Calu3 (cell line): ENCODE measurements around the gene IZUMO4. TPM values are rescaled to one million over a fixed set of nuclear protein-coding genes. Genes with fewer than 3 reads are reported as not detected.
A peak's percentile ranks its signal among the peaks of the same experiment; 100 is the strongest.

Source experiments
- BruUV-seq: library from RNA; stranded (reverse); fragments of 400-500 nt; replicated peaks from 2 replicates; lab custom pipeline; 2021; lab: Mats Ljungman, UMichigan
- CTCF ChIA-PET: fragments of 300-600 bp; sonication (Branson Sonifier 250); formaldehyde crosslinking; loops from one replicate; lab custom pipeline; 2022; ENCODE audit warnings: antibody characterized with exemption; lab: Charles Lee
- DNase-seq: peaks from one replicate; pipeline ENCODE4 v3.0.0; 2022
- H3K27ac Mint-ChIP-seq: one replicate; pipeline ENCODE4 v1.8.0; 2022; ENCODE audit warnings: mixed read lengths; ENCODE audit not compliant: unreplicated experiment
- H3K27me3 Mint-ChIP-seq: one replicate; pipeline ENCODE4 v1.8.0; 2022; ENCODE audit warnings: mixed read lengths; ENCODE audit not compliant: unreplicated experiment
- H3K36me3 Mint-ChIP-seq: one replicate; pipeline ENCODE4 v1.8.0; 2022; ENCODE audit warnings: mild to moderate bottlenecking, moderate library complexity, mixed read lengths; ENCODE audit not compliant: insufficient read depth, unreplicated experiment
- H3K4me1 Mint-ChIP-seq: one replicate; pipeline ENCODE4 v1.8.0; 2022; ENCODE audit warnings: mild to moderate bottlenecking, low read depth, mixed read lengths; ENCODE audit not compliant: unreplicated experiment
- H3K4me3 Mint-ChIP-seq: one replicate; pipeline ENCODE4 v1.8.0; 2022; ENCODE audit warnings: mild to moderate bottlenecking, low read depth, moderate library complexity, mixed read lengths; ENCODE audit not compliant: unreplicated experiment
- H3K9me3 Mint-ChIP-seq: one replicate; pipeline ENCODE4 v1.8.0; 2022; ENCODE audit warnings: low read depth, mixed read lengths; ENCODE audit not compliant: unreplicated experiment
- CTCF ChIP-seq: fragments of 200-600 bp; IDR thresholded peaks from one replicate; pipeline ENCODE4 v1.8.0; 2022; ENCODE audit warnings: antibody characterized with exemption; ENCODE audit not compliant: unreplicated experiment
- intact Hi-C: fragments of 100-400 bp; cut with micrococcal nuclease; formaldehyde crosslinking; loops from one replicate; pipeline ENCODE4 v1.10.0; 2022; ENCODE audit not compliant: unreplicated experiment
- total RNA-seq: library from RNA; stranded (reverse); gene quantifications from 2 replicates; pipeline ENCODE4 v1.2.3, GENCODE V29; 2022

IZUMO4 gene
- total RNA-seq, 1 experiment from 2014 or later: 2.7 TPM

- Mint-ChIP-seq H3K4me3 (no peak overlapping the region), H3K9me3 (no peaks in the 10 kb centered on the region), H3K27ac (no peak overlapping the region), H3K27me3 (no peaks in the 10 kb centered on the region), H3K4me1 (no peaks in the 10 kb centered on the region), H3K36me3 (peaks cover 17% of the 10 kb centered on the region)
- CTCF ChIA-PET: no interaction called here
- DNase-seq: no peak
- intact Hi-C loops: no loop called here
- no peak for TF ChIP-seq CTCF
- TSS peak; percentile 49 for BruUV-seq
These were observed 25.6 kb upstream of the IZUMO4 start for GRCh38 chr19:2070986-2071673.

GRCh38 chr19:2072757-2073551 is 23.8 kb upstream of the IZUMO4 start:
- Mint-ChIP-seq H3K4me1 (no peaks in the 10 kb centered on the region), H3K27ac (no peak overlapping the region), H3K4me3 (no peak overlapping the region), H3K27me3 (no peaks in the 10 kb centered on the region), H3K9me3 (no peaks in the 10 kb centered on the region), H3K36me3 (peaks cover 17% of the 10 kb centered on the region)
- DNase-seq: no peak
- no TSS peak for BruUV-seq
- CTCF ChIA-PET: no interaction called here
- no peak for TF ChIP-seq CTCF
- intact Hi-C loops: no loop called here

DNA sequence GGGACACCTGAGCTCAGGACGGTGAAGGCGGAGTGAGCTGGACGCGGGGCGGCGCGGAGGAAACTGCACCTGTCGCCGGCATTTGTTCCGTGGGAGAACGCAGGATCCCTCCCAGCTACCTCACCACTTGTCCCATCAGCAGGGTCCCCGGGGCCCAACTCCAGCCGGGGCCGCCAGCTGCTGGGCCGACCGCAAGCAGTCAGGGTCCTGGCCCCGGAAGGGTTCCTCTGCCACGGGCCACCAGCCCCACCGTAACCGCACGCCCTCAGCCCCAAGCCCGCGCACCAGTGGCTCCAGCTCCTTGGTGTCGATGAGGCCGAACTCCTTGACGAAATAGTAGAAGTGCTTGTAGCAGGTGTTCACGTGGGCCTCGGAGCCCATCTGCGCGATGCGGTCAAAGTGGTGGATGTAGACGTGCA is 20.2 kb upstream of the IZUMO4 start:
- no TSS peak for BruUV-seq
- H3K27ac Mint-ChIP-seq: no peak overlapping the region
- CTCF ChIA-PET: no interaction called here
- peaks cover 10% of the 10 kb centered on the region for H3K36me3 Mint-ChIP-seq
- H3K9me3 Mint-ChIP-seq: no peaks in the 10 kb centered on the region
- intact Hi-C loops: no loop called here
- DNase-seq: no peak
- no peak overlapping the region for H3K4me3 Mint-ChIP-seq
- no peaks in the 10 kb centered on the region for H3K4me1 Mint-ChIP-seq
- H3K27me3 Mint-ChIP-seq: no peaks in the 10 kb centered on the region
- TF ChIP-seq CTCF: no peak

DNA sequence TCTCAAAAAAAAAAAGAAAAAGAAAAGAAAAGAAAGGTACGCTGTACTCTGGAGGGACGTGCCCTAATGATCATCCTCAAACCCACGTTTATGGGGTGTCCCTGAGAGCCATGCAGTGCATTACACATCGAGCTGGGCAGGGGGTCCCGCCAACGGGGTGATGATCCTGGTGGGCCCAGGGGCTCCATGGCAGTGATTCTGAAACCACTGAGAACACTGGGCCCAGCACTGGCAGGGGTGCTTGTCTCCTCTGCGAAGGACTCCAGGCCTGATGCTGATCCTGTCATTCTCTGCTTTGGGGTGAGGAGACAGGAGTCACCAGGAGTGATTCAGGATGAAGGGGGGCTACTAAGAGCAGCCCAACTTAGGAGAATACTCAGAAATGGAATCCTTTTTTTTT is 19.3 kb upstream of the IZUMO4 start:
- CTCF ChIA-PET: no interaction called here
- no peaks in the 10 kb centered on the region for H3K9me3 Mint-ChIP-seq
- peaks cover 10% of the 10 kb centered on the region for H3K36me3 Mint-ChIP-seq
- no peaks in the 10 kb centered on the region for H3K4me1 Mint-ChIP-seq
- H3K27ac Mint-ChIP-seq: no peak overlapping the region
- no peak for DNase-seq
- TF ChIP-seq CTCF: no peak
- intact Hi-C loops: no loop called here
- BruUV-seq: no TSS peak
- no peak overlapping the region for H3K4me3 Mint-ChIP-seq
- no peaks in the 10 kb centered on the region for H3K27me3 Mint-ChIP-seq
